Measurements from ENCODE around the gene HDHD5. TPM values are rescaled to one million over a fixed set of nuclear protein-coding genes. Genes with fewer than 3 reads are reported as not detected.

The HDHD5 gene
- total RNA-seq, 2 donors from 2014 or later = 32.6 to 50.1 TPM

- DNase-seq (ENCODE audit: low spot score) = no peak
- Histone ChIP-seq H3K9me3 (no peaks in the 10 kb centered on the region), H3K27ac (no peak overlapping the region), H3K4me1 (ENCODE audit: control insufficient read depth in 1 of 2, low read depth in 2 of 2) (no peaks in the 10 kb centered on the region), H3K36me3 (peaks cover 16% of the 10 kb centered on the region), H3K4me3 (no peak overlapping the region), H3K27me3 (replicated peaks; ENCODE audit: insufficient read depth) (no peaks in the 10 kb centered on the region)
- no peak for TF ChIP-seq CTCF (IDR thresholded peaks at IDR 0.05)
- ATAC-seq (ENCODE audit: insufficient number of reproducible peaks, low FRiP score, low read depth) = no peak
Observed at GRCh38 chr22:17113600-17113999, 45.5 kb downstream of the HDHD5 start.

DNA sequence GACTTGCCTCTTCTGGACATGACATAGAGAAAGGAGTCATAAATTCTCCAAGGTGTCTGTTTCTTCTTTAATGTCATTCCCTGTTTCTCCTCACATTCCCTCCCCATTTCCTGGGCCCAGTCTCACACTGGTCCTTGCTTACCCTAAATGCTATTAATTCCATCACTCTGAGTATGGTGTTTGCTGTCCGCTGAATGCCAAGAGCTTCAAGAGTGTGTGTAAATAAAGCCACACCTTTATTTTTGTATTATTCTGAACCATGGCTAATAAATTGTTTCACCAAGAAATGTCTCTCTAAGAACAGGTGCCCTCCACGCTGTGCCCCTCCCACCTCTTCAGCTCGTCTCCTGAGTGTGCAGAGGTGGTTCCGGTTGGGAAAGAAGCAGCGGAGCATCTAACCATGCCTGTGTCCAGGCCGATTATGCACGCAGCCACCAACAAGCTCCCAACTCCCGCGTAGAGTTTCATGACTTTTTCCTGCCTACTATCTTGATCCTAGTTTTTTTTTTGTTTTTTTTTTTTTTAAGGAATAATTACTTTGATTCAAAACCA, 46.5 kb downstream of the HDHD5 start:
- peaks cover 24% of the 10 kb centered on the region for H3K36me3 ChIP-seq
- H3K9me3 ChIP-seq = no peaks in the 10 kb centered on the region
- TF ChIP-seq CTCF (IDR thresholded peaks at IDR 0.05) = no peak
- no peak overlapping the region for H3K4me3 ChIP-seq
- H3K4me1 ChIP-seq (ENCODE audit: control insufficient read depth in 1 of 2, low read depth in 2 of 2) = no peaks in the 10 kb centered on the region
- ATAC-seq (ENCODE audit: insufficient number of reproducible peaks, low FRiP score, low read depth) = no peak
- H3K27ac ChIP-seq = no peak overlapping the region
- no peak for DNase-seq (ENCODE audit: low spot score)
- no peaks in the 10 kb centered on the region for H3K27me3 ChIP-seq (replicated peaks; ENCODE audit: insufficient read depth)

GRCh38 chr22:17110791-17111550, 48.1 kb downstream of the HDHD5 start:
- no peak for ATAC-seq (ENCODE audit: insufficient number of reproducible peaks, low FRiP score, low read depth)
- Histone ChIP-seq H3K4me1 (ENCODE audit: control insufficient read depth in 1 of 2, low read depth in 2 of 2) (no peaks in the 10 kb centered on the region), H3K27me3 (replicated peaks; ENCODE audit: insufficient read depth) (no peaks in the 10 kb centered on the region), H3K4me3 (no peak overlapping the region), H3K36me3 (peaks cover 31% of the 10 kb centered on the region), H3K27ac (no peak overlapping the region), H3K9me3 (no peaks in the 10 kb centered on the region)
- TF ChIP-seq CTCF (IDR thresholded peaks at IDR 0.05) = no peak
- no peak for DNase-seq (ENCODE audit: low spot score)

- H3K9me3 ChIP-seq = no peaks in the 10 kb centered on the region
- TF ChIP-seq CTCF (IDR thresholded peaks at IDR 0.05) = no peak
- H3K4me1 ChIP-seq (ENCODE audit: control insufficient read depth in 1 of 2, low read depth in 2 of 2) = no peaks in the 10 kb centered on the region
- H3K36me3 ChIP-seq = peaks cover 37% of the 10 kb centered on the region
- H3K4me3 ChIP-seq = no peak overlapping the region
- H3K27me3 ChIP-seq (replicated peaks; ENCODE audit: insufficient read depth) = no peaks in the 10 kb centered on the region
- no peak overlapping the region for H3K27ac ChIP-seq
- DNase-seq (ENCODE audit: low spot score) (no peak), ATAC-seq (ENCODE audit: insufficient number of reproducible peaks, low FRiP score, low read depth) (no peak)
Observed at GRCh38 chr22:17109976-17110375, 49.1 kb downstream of the HDHD5 start.

GRCh38 chr22:17109113-17109865, 49.8 kb downstream of the HDHD5 start:
- no peak for DNase-seq (ENCODE audit: low spot score)
- peaks cover 44% of the 10 kb centered on the region for H3K36me3 ChIP-seq
- no peak for ATAC-seq (ENCODE audit: insufficient number of reproducible peaks, low FRiP score, low read depth)

More at GRCh38 chr22:17109113-17109865, 49.8 kb downstream of the HDHD5 start:
- no peaks in the 10 kb centered on the region for H3K9me3 ChIP-seq
- TF ChIP-seq CTCF (IDR thresholded peaks at IDR 0.05) = no peak
- no peaks in the 10 kb centered on the region for H3K4me1 ChIP-seq (ENCODE audit: control insufficient read depth in 1 of 2, low read depth in 2 of 2)
- H3K27ac ChIP-seq = no peak overlapping the region
- no peak overlapping the region for H3K4me3 ChIP-seq
- H3K27me3 ChIP-seq (replicated peaks; ENCODE audit: insufficient read depth) = no peaks in the 10 kb centered on the region

All from thoracic aorta (tissue), 2 donors.